ENCODE data around the gene LRRC8E.

LRRC8E gene

GRCh38 chr19:7932276-7932929 is 44.1 kb downstream of the LRRC8E start:
- no peak for DNase-seq (ENCODE audit: low read depth)

DNA sequence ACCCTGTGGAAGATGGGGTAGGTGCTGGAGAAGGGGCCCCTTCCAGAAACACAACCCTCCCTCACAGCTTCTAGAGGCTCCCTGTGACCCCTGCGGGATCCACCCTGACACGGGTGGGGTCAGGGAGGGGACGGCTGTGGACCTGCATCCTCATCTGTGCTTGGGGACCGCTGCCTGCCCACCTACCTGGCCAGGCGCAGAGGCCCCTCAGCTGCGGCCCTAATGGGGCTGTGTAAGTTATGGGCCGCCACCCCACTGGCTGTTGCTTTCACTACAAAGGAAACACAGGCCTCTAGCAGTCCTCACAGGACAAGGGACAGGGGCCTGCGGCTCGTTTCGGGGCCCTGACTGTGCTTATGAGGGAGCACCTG is 44.6 kb downstream of the LRRC8E start:
- no peak for DNase-seq (ENCODE audit: low read depth)

GRCh38 chr19:7933411-7933810 is 45.1 kb downstream of the LRRC8E start:
- no peak for DNase-seq (ENCODE audit: low read depth)

DNA sequence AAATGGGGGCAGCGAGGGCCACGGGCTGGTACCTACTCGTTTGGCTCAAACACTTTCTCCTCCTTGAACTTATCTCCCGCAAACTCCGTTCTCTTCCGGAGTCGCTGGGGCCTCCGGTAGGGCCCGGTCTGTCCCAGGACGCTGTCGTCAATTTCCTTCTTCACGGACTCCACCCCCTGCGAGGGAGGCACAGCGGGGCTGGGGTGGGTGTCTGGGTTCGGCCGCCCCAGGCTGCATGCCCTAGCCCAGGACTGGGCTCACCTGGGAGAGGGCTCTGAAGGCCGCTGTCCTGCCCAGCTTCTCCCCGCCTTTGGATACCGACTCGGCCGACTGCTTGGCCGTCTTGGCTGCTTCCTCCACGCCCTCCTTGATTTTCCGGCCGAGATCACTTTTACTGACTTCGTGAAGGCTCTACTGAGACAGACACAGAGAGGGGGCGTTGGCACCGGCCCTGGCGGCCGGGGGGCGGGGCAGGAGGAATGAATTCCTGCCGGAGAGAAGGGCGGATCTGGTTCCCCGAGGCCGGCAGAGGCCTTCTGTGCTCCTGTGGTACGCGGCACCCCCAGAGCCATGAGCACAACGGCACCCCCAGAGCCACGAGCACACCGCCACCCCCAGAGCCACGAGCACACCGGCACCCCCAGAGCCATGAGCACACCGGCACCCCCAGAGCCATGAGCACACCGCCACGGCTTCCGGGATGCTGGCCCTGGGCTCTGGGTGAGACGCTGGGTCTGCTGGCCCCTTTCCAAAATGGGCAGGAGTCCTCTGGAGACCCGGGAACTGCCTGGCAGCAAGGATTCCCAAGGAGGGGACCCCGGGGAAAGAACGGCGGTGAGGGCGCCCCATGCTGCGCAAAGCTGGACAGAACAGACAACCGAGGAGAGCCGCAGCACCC is 45.8 kb downstream of the LRRC8E start:
- no peak for DNase-seq (ENCODE audit: low read depth)

DNA sequence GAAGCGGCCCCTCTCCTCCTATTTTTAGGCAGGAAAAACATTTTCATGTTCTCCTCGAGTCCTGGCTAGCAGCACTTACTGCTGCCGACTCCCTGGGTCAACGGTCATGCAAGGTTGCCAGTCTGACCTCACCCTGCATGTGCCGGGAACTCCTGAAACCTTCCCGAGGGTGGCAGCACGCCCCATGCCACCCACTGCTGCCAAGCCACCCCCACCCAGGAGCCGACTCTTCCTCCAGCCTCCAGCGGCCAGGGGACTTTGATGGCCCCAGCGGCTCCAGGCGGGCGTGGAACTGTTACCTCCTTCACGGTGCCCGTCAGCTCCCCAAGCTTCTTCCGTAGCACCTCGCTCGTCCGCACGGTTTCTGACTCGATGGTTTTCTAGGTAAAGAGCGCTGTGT is 46.5 kb downstream of the LRRC8E start:
- DNase-seq (ENCODE audit: low read depth) = no peak

DNA sequence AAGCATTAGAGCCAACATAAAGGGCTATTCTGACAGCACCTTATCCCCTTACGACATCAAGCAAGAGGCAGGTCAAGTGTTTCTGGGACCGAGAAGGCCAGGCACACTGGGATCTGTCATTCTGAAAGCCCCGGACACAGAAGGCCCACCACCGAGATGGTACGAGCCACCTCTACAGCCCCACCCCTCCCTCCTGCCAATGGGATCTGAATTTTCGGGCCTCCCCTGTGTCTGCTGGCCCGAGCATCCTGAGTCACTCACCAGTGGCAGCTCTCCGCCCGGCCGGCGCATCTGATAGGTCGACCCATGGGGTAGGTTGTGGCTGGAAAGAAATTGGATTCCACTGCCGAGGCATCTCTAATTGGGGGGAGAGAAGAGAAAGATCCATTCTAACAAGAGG is 52.5 kb downstream of the LRRC8E start:
- no peak for DNase-seq (ENCODE audit: low read depth)

DNA sequence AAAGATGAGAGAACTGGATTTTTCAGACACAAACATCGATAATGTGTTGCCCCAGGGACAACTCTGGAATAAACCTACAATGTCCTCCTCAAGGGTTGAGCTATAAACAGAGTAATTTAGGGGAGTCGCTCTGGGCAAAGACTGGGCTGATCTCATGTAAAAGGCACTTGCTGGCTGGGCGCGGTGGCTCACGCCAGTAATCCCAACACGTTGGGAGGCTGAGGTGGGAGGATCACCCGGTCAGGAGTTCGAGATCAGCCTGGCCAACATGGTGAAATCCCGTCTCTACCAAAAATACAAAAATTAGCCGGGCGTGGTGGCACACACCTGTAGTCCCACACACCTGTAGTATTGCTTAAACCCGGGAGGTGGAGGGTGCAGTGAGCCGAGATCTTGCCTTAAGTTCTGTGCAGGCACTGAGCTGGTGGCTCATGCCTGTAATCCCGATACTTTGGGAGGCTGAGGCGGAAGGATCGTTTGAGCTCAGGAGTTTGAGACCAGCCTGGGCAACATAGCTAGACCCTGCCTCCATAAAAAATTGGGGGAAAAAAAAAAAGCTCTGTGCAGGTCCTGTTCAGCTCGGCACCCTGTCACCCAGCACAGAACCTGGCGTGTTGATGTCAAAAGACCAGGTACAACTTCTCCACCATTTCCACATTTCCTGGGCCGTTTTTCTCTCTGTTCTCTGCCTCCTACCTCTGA is 53.7 kb downstream of the LRRC8E start:
- no peak for DNase-seq (ENCODE audit: low read depth)

DNA sequence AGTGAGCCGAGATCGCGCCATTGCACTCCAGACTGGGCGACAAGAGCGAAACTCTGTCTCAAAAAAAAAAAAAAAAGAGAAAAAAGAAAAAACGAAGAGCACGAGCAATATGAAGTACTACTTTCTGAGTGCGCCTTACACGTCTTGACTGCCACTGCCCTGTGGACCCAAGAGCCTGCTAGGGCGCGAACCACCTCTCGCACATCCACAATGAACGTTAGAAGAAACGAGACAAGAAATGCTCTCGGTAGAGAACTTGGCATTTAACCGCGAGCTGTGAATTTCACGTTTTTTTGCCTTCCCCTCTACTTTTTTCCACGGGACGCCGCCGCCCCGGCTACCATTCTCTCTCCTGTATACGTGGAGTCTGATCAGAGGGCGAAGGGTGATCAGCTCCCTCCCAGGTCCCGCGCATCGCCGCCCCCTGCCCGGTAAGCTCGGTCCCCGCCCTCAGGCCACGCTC is 54.7 kb downstream of the LRRC8E start:
- DNase-seq (ENCODE audit: low read depth) = no peak

- peak; percentile 99 for DNase-seq (ENCODE audit: low read depth)
These were observed 55.3 kb downstream of the LRRC8E start, which contains the start of gene TIMM44 for GRCh38 chr19:7943444-7944176. Gene TIMM44 (minus strand): TSS chr19:7943666. CDS start chr19:7943651, 15 bp downstream.

GRCh38 chr19:7944177-7944761 is 56.0 kb downstream of the LRRC8E start:
- DNase-seq (ENCODE audit: low read depth) = peak; percentile 94

DNA sequence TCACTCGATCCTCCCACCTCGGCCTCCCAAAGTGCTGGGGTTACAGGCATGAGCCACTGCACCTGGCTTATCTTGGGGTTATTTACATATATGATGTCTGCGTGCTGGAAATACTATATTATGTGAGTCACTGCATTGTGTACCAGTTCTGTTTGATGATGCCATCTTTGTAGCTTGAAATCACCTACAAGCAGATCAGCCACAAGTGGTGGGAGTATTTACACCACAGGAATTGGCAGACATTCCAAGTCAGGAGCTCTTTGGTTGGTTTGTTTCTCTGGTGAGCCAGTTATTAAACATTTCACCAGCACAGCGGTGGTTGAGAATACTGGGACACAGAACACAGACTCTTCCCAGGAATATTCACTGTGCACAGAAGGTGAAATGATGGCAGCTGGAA is 59.6 kb downstream of the LRRC8E start:
- no peak for DNase-seq (ENCODE audit: low read depth)
